Body of pancreas (tissue), 4 donors: Measurements from ENCODE around the gene NACC2.

Source experiments
- CTCF ChIP-seq, 7 experiments: fragments of 450-650 bp in 4 of 7; fragments of 200-600 bp in 3 of 7; sonication (generic) in 3 of 7; IDR thresholded peaks; one replicate each; pipeline ENCODE4 v1.5.1; 2016 to 2019; ENCODE audit warnings: antibody characterized with exemption in 7 of 7
- POLR2A ChIP-seq, 3 donors: fragments of 450-650 bp; IDR thresholded peaks; one replicate each; pipeline ENCODE4 v1.6.1; 2016; ENCODE audit warnings: antibody characterized with exemption in 3 of 3, mild to moderate bottlenecking in 2 of 3

- TF ChIP-seq POLR2A (IDR thresholded peaks at IDR 0.05) (no peak), CTCF (IDR thresholded peaks at IDR 0.05) (no peak)
These were observed 68.7 kb downstream of the NACC2 start for GRCh38 chr9:136026266-136026942.
